Nephron (organoid): ENCODE results near the gene SIPA1L3.
"Not testable (repeated sequence)": the region's sequence is repeated elsewhere in the genome, so short reads cannot be mapped to it uniquely, and the experiment has no call there.

ENCODE experiments used
- H3K27ac Mint-ChIP-seq, 3 experiments: 2 replicates each; pipeline ENCODE4 v1.8.0; 2020; ENCODE audit warnings: mixed read lengths in 3 of 3, mild to moderate bottlenecking in 2 of 3, moderate library complexity in 1 of 3
- H3K27me3 Mint-ChIP-seq: 2 replicates; pipeline ENCODE4 v1.8.0; 2021; ENCODE audit warnings: low read depth, mild to moderate bottlenecking, moderate library complexity, mixed read lengths
- H3K36me3 Mint-ChIP-seq: 2 replicates; pipeline ENCODE4 v1.8.0; 2020; ENCODE audit warnings: low read depth, mixed read lengths
- H3K4me1 Mint-ChIP-seq: 2 replicates; pipeline ENCODE4 v1.8.0; 2020; ENCODE audit warnings: mixed read lengths
- H3K4me3 Mint-ChIP-seq, 3 experiments: 2 replicates each; pipeline ENCODE4 v1.8.0; 2020; ENCODE audit warnings: mild to moderate bottlenecking in 3 of 3, mixed read lengths in 3 of 3, moderate library complexity in 2 of 3
- H3K9me3 Mint-ChIP-seq: 2 replicates; pipeline ENCODE4 v1.8.0; 2020; ENCODE audit warnings: mixed read lengths
- TF ChIP-seq, protein P1 (sequence below), 3 experiments: fragments of 200-600 bp; sonication (generic); IDR thresholded peaks; one replicate each; pipeline ENCODE4 v1.5.0; 2021; ENCODE audit warnings: antibody characterized with exemption in 3 of 3; ENCODE audit not compliant: unreplicated experiment in 3 of 3

Gene SIPA1L3, protein sequence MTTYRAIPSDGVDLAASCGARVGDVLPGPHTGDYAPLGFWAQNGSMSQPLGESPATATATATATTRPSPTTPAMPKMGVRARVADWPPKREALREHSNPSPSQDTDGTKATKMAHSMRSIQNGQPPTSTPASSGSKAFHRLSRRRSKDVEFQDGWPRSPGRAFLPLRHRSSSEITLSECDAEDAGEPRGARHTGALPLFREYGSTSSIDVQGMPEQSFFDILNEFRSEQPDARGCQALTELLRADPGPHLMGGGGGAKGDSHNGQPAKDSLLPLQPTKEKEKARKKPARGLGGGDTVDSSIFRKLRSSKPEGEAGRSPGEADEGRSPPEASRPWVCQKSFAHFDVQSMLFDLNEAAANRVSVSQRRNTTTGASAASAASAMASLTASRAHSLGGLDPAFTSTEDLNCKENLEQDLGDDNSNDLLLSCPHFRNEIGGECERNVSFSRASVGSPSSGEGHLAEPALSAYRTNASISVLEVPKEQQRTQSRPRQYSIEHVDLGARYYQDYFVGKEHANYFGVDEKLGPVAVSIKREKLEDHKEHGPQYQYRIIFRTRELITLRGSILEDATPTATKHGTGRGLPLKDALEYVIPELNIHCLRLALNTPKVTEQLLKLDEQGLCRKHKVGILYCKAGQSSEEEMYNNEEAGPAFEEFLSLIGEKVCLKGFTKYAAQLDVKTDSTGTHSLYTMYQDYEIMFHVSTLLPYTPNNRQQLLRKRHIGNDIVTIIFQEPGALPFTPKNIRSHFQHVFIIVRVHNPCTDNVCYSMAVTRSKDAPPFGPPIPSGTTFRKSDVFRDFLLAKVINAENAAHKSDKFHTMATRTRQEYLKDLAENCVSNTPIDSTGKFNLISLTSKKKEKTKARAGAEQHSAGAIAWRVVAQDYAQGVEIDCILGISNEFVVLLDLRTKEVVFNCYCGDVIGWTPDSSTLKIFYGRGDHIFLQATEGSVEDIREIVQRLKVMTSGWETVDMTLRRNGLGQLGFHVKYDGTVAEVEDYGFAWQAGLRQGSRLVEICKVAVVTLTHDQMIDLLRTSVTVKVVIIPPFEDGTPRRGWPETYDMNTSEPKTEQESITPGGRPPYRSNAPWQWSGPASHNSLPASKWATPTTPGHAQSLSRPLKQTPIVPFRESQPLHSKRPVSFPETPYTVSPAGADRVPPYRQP (N-terminal part only)

DNA sequence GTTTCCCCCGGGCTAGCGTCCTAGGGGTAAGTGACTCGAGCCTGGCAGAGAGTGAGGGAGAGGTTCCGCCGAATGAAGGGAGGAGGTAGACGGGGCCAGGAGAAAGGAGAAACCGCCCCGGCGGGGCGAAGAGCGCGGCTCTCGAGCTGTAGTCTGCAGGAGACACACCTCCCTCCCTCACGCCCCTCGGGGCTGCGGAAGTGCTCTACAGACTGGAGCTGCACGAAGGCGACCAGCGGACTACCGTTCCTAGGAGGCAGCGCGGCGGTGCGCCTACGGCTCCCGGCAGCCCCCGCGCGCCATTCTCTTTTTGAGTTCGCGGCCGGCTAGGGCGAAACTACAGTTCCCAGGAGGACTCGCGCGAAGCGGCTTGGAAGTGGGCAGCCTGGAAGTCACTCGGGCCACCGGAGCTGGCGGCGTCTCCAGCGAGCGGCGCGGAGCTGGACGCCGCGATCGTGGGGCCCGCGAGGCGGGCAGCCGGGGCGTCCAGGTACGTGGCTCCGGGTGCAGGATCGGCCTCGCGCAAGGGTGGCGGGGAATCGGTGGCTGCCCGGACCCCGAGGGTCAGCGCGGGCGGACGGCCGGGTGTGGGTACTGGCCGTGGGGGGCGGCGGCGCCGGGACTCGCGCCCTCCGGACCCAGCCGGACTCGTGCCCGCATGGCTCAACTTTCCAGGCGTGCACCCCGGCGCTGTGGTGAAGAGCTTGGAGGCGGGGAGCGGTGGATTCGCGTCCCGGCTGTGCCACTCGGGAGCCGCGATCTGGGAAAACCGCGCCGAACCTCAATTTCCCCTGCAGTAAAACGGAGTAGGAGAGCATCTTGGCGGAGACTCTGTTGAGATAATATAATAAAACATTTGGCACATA, at the start of gene SIPA1L3:
TSS of gene SIPA1L3 (plus strand) at position 340 of the 866 bp plus-strand sequence. CDS start 174,358 bp downstream, outside the sequence.
- H3K4me1 Mint-ChIP-seq: peaks cover 36% of the 10 kb centered on the region
- no peaks in the 10 kb centered on the region for H3K36me3 Mint-ChIP-seq
- peak within 1 kb of the TSS; percentile 95 to 98 (median 95) for H3K4me3 Mint-ChIP-seq
- H3K9me3 Mint-ChIP-seq: no peaks in the 10 kb centered on the region
- peak within 1 kb of the TSS; percentile 91 to 98 (median 95) for H3K27ac Mint-ChIP-seq
- no peaks in the 10 kb centered on the region for H3K27me3 Mint-ChIP-seq
- TF ChIP-seq, protein P1, sequence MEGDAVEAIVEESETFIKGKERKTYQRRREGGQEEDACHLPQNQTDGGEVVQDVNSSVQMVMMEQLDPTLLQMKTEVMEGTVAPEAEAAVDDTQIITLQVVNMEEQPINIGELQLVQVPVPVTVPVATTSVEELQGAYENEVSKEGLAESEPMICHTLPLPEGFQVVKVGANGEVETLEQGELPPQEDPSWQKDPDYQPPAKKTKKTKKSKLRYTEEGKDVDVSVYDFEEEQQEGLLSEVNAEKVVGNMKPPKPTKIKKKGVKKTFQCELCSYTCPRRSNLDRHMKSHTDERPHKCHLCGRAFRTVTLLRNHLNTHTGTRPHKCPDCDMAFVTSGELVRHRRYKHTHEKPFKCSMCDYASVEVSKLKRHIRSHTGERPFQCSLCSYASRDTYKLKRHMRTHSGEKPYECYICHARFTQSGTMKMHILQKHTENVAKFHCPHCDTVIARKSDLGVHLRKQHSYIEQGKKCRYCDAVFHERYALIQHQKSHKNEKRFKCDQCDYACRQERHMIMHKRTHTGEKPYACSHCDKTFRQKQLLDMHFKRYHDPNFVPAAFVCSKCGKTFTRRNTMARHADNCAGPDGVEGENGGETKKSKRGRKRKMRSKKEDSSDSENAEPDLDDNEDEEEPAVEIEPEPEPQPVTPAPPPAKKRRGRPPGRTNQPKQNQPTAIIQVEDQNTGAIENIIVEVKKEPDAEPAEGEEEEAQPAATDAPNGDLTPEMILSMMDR (IDR thresholded peaks at IDR 0.05; ENCODE audit: unreplicated experiment in 3 of 3): no peak

DNA sequence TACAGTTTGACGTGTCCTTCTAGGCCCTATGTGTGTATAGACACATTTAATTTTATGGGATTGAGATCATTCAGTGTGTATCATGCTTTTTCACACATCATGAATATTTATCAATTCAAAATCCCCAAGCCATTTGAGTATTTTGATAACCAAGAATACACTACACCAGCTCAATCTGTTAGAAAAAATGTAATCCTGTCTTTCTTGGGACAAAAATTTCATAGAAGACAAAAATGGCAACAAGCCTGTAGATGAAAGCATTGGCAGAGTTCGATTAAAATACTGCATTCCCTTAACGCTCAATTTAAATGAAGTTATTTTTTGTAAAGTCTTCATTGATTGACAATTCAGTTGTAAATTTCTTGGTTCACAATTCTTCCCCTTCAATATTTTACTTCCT, 42.5 kb upstream of the SIPA1L3 start:
- TF ChIP-seq, protein P1 (IDR thresholded peaks at IDR 0.05; ENCODE audit: unreplicated experiment in 3 of 3): no peak
- Mint-ChIP-seq H3K4me1 (no peaks in the 10 kb centered on the region), H3K9me3 (peaks cover under 1% of the 10 kb centered on the region), H3K27me3 (peaks cover 5% of the 10 kb centered on the region), H3K4me3 (no peak overlapping the region), H3K36me3 (no peaks in the 10 kb centered on the region), H3K27ac (no peak overlapping the region)

DNA sequence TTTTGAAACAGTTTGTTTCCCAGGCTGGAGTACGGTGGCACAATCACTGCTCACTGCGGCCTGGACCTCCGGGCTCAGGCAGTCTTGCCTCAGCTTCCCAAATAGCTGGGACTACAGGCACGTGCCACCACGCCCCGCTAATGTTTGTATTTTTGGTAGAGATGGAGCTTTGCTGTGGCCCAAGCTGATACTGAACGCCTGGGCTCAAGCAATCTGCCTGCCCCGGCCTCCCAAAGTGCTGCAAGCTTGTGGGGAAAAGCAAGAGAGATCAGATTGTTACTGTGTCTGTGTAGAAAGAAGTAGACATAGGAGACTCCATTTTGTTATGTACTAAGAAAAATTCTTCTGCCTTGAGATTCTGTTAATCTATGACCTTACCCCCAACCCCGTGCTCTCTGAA, 41.1 kb upstream of the SIPA1L3 start:
- H3K27me3 Mint-ChIP-seq, H3K9me3 Mint-ChIP-seq, H3K4me3 Mint-ChIP-seq, H3K36me3 Mint-ChIP-seq, H3K4me1 Mint-ChIP-seq, H3K27ac Mint-ChIP-seq: not testable (repeated sequence)

DNA sequence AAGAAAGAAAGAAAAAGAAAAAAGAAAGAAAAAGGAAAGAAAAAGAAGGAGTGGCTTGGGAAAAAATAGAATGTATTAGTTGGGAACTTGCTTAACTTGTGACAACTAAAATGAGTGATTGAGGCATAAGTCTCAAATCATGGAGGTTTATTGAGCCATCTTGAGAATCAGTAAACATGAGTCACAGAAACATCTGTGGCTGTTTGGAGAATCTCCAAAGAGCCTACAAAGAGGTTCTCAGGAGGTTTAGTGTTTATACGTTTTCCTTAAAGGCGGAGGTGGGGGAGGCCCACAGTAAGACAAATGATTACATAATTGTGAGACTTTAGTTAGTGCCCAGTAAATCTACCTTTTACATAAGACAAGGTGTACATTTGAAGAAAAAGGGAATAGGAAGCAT, 39.2 kb upstream of the SIPA1L3 start:
- Mint-ChIP-seq H3K27ac (no peak overlapping the region), H3K9me3 (peaks cover 21% of the 10 kb centered on the region), H3K4me3 (no peak overlapping the region), H3K4me1 (no peaks in the 10 kb centered on the region), H3K36me3 (no peaks in the 10 kb centered on the region), H3K27me3 (peaks cover 7% of the 10 kb centered on the region)
- TF ChIP-seq, protein P1 (IDR thresholded peaks at IDR 0.05; ENCODE audit: unreplicated experiment in 3 of 3): no peak

DNA sequence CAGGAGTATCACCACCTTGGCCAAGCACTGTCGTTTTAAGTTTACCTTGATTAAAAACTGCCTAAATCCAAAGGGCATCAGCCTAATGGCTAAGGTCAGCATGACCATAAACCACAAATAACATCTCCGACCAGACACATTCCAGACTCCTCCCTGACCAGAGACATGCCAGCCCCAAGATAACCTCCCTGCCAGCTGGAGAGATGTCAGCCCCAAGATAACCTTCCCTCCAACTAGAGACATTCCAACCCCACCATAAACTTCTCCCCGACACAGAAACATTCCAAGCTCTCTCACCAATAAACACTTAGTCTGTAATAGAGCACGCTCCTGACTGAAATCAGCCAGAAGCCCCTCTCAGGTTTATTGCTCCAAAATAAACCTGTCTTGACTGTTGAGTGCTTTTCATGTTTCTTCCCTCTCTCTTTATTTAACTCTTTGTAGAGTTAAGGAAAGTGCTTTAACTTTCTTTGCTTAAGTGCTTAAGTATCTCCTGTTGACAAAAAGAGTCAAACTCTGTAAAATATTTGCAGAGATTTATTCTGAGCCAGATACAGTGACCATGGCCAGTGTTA, 37.2 kb upstream of the SIPA1L3 start:
- Mint-ChIP-seq H3K27ac (no peak overlapping the region), H3K36me3 (no peaks in the 10 kb centered on the region), H3K4me1 (no peaks in the 10 kb centered on the region), H3K27me3 (peaks cover 7% of the 10 kb centered on the region), H3K9me3 (peaks cover 26% of the 10 kb centered on the region), H3K4me3 (no peak overlapping the region)
- TF ChIP-seq, protein P1 (IDR thresholded peaks at IDR 0.05; ENCODE audit: unreplicated experiment in 3 of 3): no peak
